ENCODE measurements around the gene ACIN1. TPM values are rescaled to one million over a fixed set of nuclear protein-coding genes. Genes with fewer than 3 reads are reported as not detected.

ACIN1 gene
- total RNA-seq, 1 experiment from 2014 or later = 179 TPM

GRCh38 chr14:23023022-23023794 lies 71.7 kb downstream of the ACIN1 start:
- H3K27me3 ChIP-seq (ENCODE audit: insufficient read depth, low read length) = no peaks in the 10 kb centered on the region
- no TSS peak for BruUV-seq (replicated peaks)
- no peak for DNase-seq (ENCODE audit: low read depth, low spot score)
- H3K4me2 ChIP-seq (ENCODE audit: low read length) = no peak overlapping the region
- CTCF ChIA-PET = interaction anchor here (0.6 kb wide), 1 partner anchor 14 kb away, joined by 3 read pairs; no protein-coding TSS in a partner anchor
- H3K9ac ChIP-seq (ENCODE audit: low read length) = no peak overlapping the region
- H4K20me1 ChIP-seq (ENCODE audit: insufficient read depth) = no peaks in the 10 kb centered on the region
- POLR2A ChIA-PET = interaction anchor here (1.3 kb wide), 1 partner anchor 16 kb away, joined by 4 read pairs; no protein-coding TSS in a partner anchor
- RAD21 ChIA-PET (ENCODE audit: low non-redundant PET in 1 of 2, low total read pairs in 2 of 2, uncharacterized antibody in 2 of 2, unreplicated experiment in 2 of 2) = interaction anchor here in 1 of 2 experiments (0.7 kb wide), 1 partner anchor 195 kb away, joined by 6 read pairs; no protein-coding TSS in a partner anchor
- no peak for ATAC-seq
- H3K79me2 ChIP-seq (ENCODE audit: insufficient read depth, low read length) = peaks cover 3% of the 10 kb centered on the region
- no peak overlapping the region for H3K27ac ChIP-seq (ENCODE audit: low read depth, low read length)
- peaks cover 6 to 16% of the 10 kb centered on the region in 2 experiments; a peak in 3 of 4 replicates for H3K4me1 ChIP-seq (ENCODE audit: control insufficient read depth in 1 of 2, insufficient read depth in 2 of 2, low read length in 2 of 2)
- H2AFZ ChIP-seq (ENCODE audit: low read depth, low read length, poor library complexity, severe bottlenecking) = no peak overlapping the region
- no peak for TF ChIP-seq CBX3 (IDR thresholded peaks at IDR 0.05; ENCODE audit: low read depth)
- no peak for TF ChIP-seq EZH2 (IDR thresholded peaks at IDR 0.05)
- TF ChIP-seq SRF (IDR thresholded peaks at IDR 0.05; ENCODE audit: low read depth) = no peak
- no peak for TF ChIP-seq SIN3A (IDR thresholded peaks at IDR 0.05; ENCODE audit: low read depth)
- no peak for TF ChIP-seq ZNF274 (IDR thresholded peaks at IDR 0.05; ENCODE audit: low read depth, low read length)
- no peak for TF ChIP-seq EZH2phosphoT487 (IDR thresholded peaks at IDR 0.05; ENCODE audit: borderline replicate concordance)
- TF ChIP-seq TCF7L2 (IDR thresholded peaks at IDR 0.05; ENCODE audit: borderline replicate concordance, extremely low read depth, insufficient read depth, insufficient read length) = no peak
- no peak for TF ChIP-seq REST (IDR thresholded peaks at IDR 0.05; ENCODE audit: low read depth)
- no peak for TF ChIP-seq RAD21 (IDR thresholded peaks at IDR 0.05; ENCODE audit: low read depth)
- no peak for TF ChIP-seq FOSL1 (IDR thresholded peaks at IDR 0.05; ENCODE audit: low read depth)
- TF ChIP-seq POLR2AphosphoS5 (IDR thresholded peaks at IDR 0.05; ENCODE audit: low read depth, low read length) = no peak
- no peak for TF ChIP-seq EGR1 (IDR thresholded peaks at IDR 0.05; ENCODE audit: low read depth)
- TF ChIP-seq YY1 (IDR thresholded peaks at IDR 0.05; ENCODE audit: extremely low read depth, insufficient replicate concordance, low read depth, low read length) = no peak
- no peak for TF ChIP-seq POLR2A (IDR thresholded peaks at IDR 0.05; ENCODE audit: borderline replicate concordance, extremely low read depth, insufficient read depth, insufficient read length)
- no peak for TF ChIP-seq ZFX (IDR thresholded peaks at IDR 0.05)
- TF ChIP-seq CTCF (IDR thresholded peaks at IDR 0.05 in 2 of 3, conservative IDR thresholded peaks at IDR 0.05 in 1 of 3; ENCODE audit: borderline replicate concordance in 1 of 3, insufficient read depth in 1 of 3, low read depth in 2 of 3, low read length in 2 of 3) = no peak
- no peak for TF ChIP-seq MAX (IDR thresholded peaks at IDR 0.05)
- no peak for TF ChIP-seq ELF1 (IDR thresholded peaks at IDR 0.05; ENCODE audit: borderline replicate concordance, low read depth)
- H3K4me3 ChIP-seq (replicated peaks in 1 of 2; ENCODE audit: low read depth in 1 of 2, low read length in 2 of 2) = no peak overlapping the region
- intact Hi-C loops (cut with micrococcal nuclease) = no loop called here
- H3K9me2 ChIP-seq (ENCODE audit: insufficient read depth) = no peaks in the 10 kb centered on the region
- H3K9me3 ChIP-seq (ENCODE audit: control insufficient read depth in 1 of 2, insufficient read depth in 1 of 2, low read depth in 1 of 2, low read length in 2 of 2) = no peaks in the 10 kb centered on the region
- peaks cover 4 to 12% of the 10 kb centered on the region in 2 experiments; a peak in 3 of 4 replicates for H3K36me3 ChIP-seq (ENCODE audit: control insufficient read depth in 1 of 2, insufficient read depth in 2 of 2, low read length in 2 of 2)

Measured in HCT116 (cell line).